Neutrophil (primary cell): ENCODE data around the gene FKRP.
A peak's percentile ranks its signal among the peaks of the same experiment; 100 is the strongest.

Experiments
- H3K27ac ChIP-seq: fragments of 200-600 bp; sonication (generic); 2 replicates; pipeline ENCODE4 v1.5.1; 2016; ENCODE audit warnings: mild to moderate bottlenecking, moderate library complexity
- H3K27me3 ChIP-seq: fragments of 200-600 bp; sonication (generic); 2 replicates; pipeline ENCODE4 v1.6.0; 2016; ENCODE audit warnings: mild to moderate bottlenecking
- H3K36me3 ChIP-seq: fragments of 200-600 bp; sonication (generic); 2 replicates; pipeline ENCODE4 v1.5.1; 2017
- H3K4me1 ChIP-seq, 2 experiments: fragments of 200-600 bp in 1 of 2; sonication (generic) in 1 of 2; 1 replicate in 1 of 2; 2 replicates in 1 of 2; pipeline versions ENCODE4 v1.5.1 to v1.6.1; 2013 to 2016; ENCODE audit warnings: low read depth in 1 of 2, low read length in 1 of 2, mild to moderate bottlenecking in 1 of 2, moderate library complexity in 1 of 2; ENCODE audit not compliant: control insufficient read depth in 1 of 2, insufficient read depth in 1 of 2
- H3K4me3 ChIP-seq, 2 experiments: fragments of 200-600 bp in 1 of 2; sonication (generic) in 1 of 2; 1 replicate in 1 of 2; 2 replicates in 1 of 2; pipeline ENCODE4 v1.5.1; 2013 to 2016; ENCODE audit warnings: low read depth in 1 of 2, low read length in 1 of 2, mild to moderate bottlenecking in 1 of 2, moderate library complexity in 1 of 2
- H3K9me3 ChIP-seq: fragments of 200-600 bp; sonication (generic); 2 replicates; pipeline ENCODE4 v1.5.1; 2016
- TF ChIP-seq, protein P1 (sequence below): fragments of 200-600 bp; sonication (generic); IDR thresholded peaks from 2 replicates; pipeline ENCODE4 v1.5.1; 2016; ENCODE audit warnings: antibody characterized with exemption

FKRP gene

DNA sequence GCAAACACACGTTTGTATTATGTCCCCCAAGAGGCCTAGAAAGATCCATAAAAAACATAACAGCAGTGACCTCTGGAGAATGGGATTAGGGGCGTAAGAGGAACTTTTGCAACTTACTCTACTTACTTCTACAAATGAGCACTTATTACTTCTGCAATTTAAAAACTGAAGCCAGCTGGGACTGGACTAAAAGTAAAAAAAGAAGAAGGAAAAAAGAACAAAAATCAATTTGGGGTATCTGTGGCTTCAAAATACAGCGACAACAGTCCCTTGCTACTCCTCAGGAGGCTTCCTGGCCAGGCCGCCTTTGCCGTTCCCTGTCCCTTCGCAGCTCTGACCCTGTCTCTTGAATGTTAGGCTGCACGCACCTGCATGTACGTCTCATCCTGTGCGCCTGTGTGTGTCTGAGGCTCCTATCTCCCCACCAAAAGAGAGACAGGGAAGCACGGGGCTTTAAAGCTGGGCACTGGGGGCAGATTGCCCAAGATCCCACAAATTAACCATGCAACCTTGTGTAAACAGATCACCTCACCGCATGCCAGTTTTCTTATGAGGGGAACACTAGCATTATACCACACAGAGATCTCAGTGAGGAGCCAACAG lies 12.1 kb upstream of the FKRP start:
- H3K9me3 ChIP-seq: no peaks in the 10 kb centered on the region
- H3K4me3 ChIP-seq: peak overlapping the region; percentile 36 to 69
- H3K36me3 ChIP-seq: peaks cover 62% of the 10 kb centered on the region
- H3K27me3 ChIP-seq: no peaks in the 10 kb centered on the region
- peak overlapping the region; percentile 97 for H3K27ac ChIP-seq
- peaks cover 58 to 59% of the 10 kb centered on the region in 2 experiments for H3K4me1 ChIP-seq
- TF ChIP-seq, protein P1, sequence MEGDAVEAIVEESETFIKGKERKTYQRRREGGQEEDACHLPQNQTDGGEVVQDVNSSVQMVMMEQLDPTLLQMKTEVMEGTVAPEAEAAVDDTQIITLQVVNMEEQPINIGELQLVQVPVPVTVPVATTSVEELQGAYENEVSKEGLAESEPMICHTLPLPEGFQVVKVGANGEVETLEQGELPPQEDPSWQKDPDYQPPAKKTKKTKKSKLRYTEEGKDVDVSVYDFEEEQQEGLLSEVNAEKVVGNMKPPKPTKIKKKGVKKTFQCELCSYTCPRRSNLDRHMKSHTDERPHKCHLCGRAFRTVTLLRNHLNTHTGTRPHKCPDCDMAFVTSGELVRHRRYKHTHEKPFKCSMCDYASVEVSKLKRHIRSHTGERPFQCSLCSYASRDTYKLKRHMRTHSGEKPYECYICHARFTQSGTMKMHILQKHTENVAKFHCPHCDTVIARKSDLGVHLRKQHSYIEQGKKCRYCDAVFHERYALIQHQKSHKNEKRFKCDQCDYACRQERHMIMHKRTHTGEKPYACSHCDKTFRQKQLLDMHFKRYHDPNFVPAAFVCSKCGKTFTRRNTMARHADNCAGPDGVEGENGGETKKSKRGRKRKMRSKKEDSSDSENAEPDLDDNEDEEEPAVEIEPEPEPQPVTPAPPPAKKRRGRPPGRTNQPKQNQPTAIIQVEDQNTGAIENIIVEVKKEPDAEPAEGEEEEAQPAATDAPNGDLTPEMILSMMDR: no peak

DNA sequence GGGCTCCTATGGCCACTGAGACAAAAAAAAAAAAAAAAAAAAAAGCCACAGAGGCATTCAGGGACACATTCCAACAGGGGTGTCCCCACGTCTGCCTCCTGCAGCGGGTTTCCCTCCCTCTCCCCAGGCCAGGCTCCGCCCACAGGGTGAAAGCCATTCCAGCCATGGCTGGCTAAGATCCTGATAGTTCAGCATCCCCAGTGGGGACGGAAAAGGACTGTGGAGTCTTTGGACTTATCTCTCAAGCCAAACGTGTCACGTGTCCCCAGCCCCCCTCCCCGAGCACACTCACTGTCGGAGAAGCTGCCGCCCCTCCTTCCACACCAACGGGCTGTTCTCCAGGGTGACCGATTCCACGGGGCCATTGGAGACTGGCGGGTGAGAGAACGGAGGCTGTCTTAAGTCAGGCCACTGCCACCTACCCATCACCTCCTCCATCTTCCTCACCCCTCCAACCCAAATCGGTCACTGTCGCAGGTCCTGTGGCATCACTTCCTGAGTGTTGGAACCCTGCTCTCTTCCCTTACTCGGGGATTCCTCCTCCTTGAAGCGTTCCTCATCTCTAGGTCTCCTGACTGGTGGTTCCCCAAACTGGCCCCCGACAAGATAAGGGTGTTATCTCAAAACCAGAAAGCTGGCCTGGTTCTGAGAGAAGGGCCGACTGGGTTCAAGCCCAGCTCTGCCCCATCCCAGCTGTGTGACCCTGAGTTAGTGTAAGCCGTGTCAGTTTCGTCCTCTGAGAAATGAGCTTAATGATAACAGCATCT lies 9.1 kb upstream of the FKRP start:
- H3K36me3 ChIP-seq: peaks cover 58% of the 10 kb centered on the region
- H3K4me3 ChIP-seq: no peak overlapping the region
- H3K9me3 ChIP-seq: no peaks in the 10 kb centered on the region
- TF ChIP-seq, protein P1: no peak
- no peaks in the 10 kb centered on the region for H3K27me3 ChIP-seq
- peak overlapping the region; percentile 50 for H3K27ac ChIP-seq
- H3K4me1 ChIP-seq: peaks cover 38 to 43% of the 10 kb centered on the region in 2 experiments

DNA sequence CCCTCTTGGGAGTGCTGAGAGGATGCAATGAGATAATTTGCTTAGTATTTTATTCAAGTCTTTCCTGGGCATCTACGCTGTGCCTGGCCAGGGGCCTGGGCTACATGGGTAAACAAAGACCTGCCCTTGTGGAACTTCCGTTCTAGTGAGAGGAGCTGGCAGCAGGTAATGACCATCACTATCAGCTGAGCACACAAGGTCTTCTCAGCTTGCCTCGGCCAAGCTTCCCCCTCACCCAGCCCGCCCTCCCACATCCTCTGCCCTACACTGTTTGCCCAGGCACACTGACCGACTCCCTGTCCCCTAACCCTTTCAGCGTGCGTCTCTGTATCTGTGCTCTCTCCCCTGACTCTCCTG lies 8.6 kb upstream of the FKRP start:
- Histone ChIP-seq H3K4me1 (peaks cover 32 to 37% of the 10 kb centered on the region in 2 experiments), H3K36me3 (peaks cover 60% of the 10 kb centered on the region), H3K27me3 (no peaks in the 10 kb centered on the region), H3K9me3 (no peaks in the 10 kb centered on the region), H3K4me3 (no peak overlapping the region), H3K27ac (peak overlapping the region; percentile 50)
- TF ChIP-seq, protein P1: no peak

DNA sequence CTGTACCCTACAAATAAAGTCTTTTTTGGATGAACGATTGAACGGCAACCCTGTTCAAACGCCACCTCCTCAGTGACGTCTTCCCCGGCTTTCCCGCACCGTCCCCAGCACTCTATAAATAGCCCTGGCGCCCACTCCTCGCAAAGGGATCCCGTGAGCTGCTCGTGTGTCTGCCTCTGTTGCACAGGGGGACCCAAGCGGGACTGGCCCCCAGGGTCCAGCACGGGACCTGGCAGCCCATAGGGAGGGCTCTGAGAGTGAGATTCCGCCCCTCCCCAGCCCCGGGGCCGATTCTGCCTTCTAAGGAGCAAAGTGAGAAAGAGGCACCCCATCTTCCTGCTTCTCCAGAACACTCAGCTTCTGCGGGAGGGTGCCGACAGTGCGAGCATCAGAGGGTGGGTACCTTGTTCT lies 8.1 kb upstream of the FKRP start:
- Histone ChIP-seq H3K27me3 (no peaks in the 10 kb centered on the region), H3K4me3 (no peak overlapping the region), H3K36me3 (peaks cover 59% of the 10 kb centered on the region), H3K4me1 (peaks cover 30 to 33% of the 10 kb centered on the region in 2 experiments), H3K9me3 (no peaks in the 10 kb centered on the region), H3K27ac (no peak overlapping the region)
- TF ChIP-seq, protein P1: no peak

DNA sequence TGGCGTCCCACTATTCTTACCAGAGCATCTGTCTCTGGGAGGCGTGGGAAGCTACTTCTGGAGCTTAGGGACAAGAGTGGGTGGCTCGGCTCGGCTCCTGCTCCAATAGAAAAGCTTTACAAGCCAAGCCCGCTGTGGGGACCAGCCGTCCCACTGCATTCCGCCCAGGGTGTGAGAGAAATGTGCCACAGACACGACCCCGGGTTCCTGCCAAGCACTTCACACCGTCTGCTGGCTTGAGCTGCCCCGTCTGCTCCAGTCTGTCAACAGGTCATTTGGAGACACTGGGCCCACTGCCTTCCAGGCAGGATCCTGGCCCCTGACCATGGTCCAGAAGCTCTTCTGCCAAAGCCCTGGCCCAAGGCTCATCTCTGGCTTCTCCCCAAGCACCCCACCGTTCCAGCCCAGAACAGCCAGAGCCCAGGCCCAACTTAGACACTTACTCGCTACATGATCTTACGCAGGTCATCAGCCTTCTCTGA lies 6.5 kb upstream of the FKRP start:
- no peaks in the 10 kb centered on the region for H3K27me3 ChIP-seq
- peaks cover 56% of the 10 kb centered on the region for H3K36me3 ChIP-seq
- no peaks in the 10 kb centered on the region for H3K9me3 ChIP-seq
- H3K4me3 ChIP-seq: no peak overlapping the region
- H3K4me1 ChIP-seq: peaks cover 28 to 32% of the 10 kb centered on the region in 2 experiments
- no peak overlapping the region for H3K27ac ChIP-seq
- TF ChIP-seq, protein P1: no peak
